Transverse colon (tissue), 4 donors: ENCODE measurements around the gene GPR107. TPM values are rescaled to one million over a fixed set of nuclear protein-coding genes. Genes with fewer than 3 reads are reported as not detected.

Source experiments
- DNase-seq: peaks from one replicate; pipeline ENCODE4 v3.0.0-alpha.2; 2019
- H3K27ac ChIP-seq, 4 donors: fragments of 200-600 bp; sonication (generic); 2 replicates each; pipeline ENCODE4 v1.5.1; 2016 to 2018; ENCODE audit warnings: inconsistent platforms in 4 of 4
- H3K27me3 ChIP-seq: fragments of 200-600 bp; sonication (generic); 2 replicates; pipeline ENCODE4 v1.5.1; 2017; ENCODE audit warnings: inconsistent platforms
- H3K36me3 ChIP-seq, 4 donors: fragments of 200-600 bp; sonication (generic); 2 replicates each; pipeline ENCODE4 v1.5.1; 2017 to 2019; ENCODE audit warnings: inconsistent platforms in 4 of 4
- H3K4me1 ChIP-seq, 4 donors: fragments of 200-600 bp; sonication (generic); 2 replicates each; pipeline ENCODE4 v1.5.1; 2017 to 2020; ENCODE audit warnings: inconsistent platforms in 4 of 4
- H3K4me3 ChIP-seq, 4 donors: fragments of 200-600 bp; sonication (generic); 1 replicate in 1 of 4; 2 replicates in 3 of 4; pipeline versions ENCODE4 v1.5.1 to v1.6.1; 2017 to 2019; ENCODE audit warnings: inconsistent platforms in 4 of 4
- H3K9me3 ChIP-seq, 2 donors: fragments of 200-600 bp; sonication (generic); 2 replicates each; pipeline ENCODE4 v1.5.1; 2017 to 2019; ENCODE audit warnings: inconsistent platforms in 2 of 2
- EP300 ChIP-seq: sonication (generic); formaldehyde crosslinking; IDR thresholded peaks from one replicate; pipeline ENCODE4 v1.6.1; 2017; ENCODE audit warnings: antibody characterized with exemption, low read depth
- POLR2A ChIP-seq: fragments of 450-650 bp; IDR thresholded peaks from one replicate; pipeline ENCODE4 v1.6.1; 2016; ENCODE audit warnings: antibody characterized with exemption, mild to moderate bottlenecking, moderate library complexity
- POLR2AphosphoS5 ChIP-seq, 3 donors: sonication (generic); formaldehyde crosslinking; IDR thresholded peaks; one replicate each; pipeline ENCODE4 v1.6.1; 2016; ENCODE audit warnings: antibody characterized with exemption in 3 of 3
- WGBS, 2 donors: methylation state at CpG; one replicate each; pipeline ENCODE4 v1.1.5; 2018; ENCODE audit warnings: low coverage in 1 of 2; 5-methylcytosine and 5-hydroxymethylcytosine counted together
- in situ Hi-C, 4 donors: fragments of 200-750 bp; cut with MboI; loops; one replicate each; pipeline versions ENCODE4 v1.15.0 to v1.15.1; 2017; ENCODE audit warnings: low sequenced_read_pairs in 3 of 4, low pct_ligation_motif_present in 1 of 4, low pct_unique_long_range_greater_than_20kb in 1 of 4
- intact Hi-C: fragments of 100-400 bp; cut with DNase I; formaldehyde crosslinking; loops from one replicate; pipeline ENCODE4 v1.15.1; 2023; ENCODE audit warnings: low total_unique reads
- total RNA-seq, 4 donors: library from RNA; depleted of rRNA; stranded (reverse); fragments of >200 nt; gene quantifications; one replicate each; pipeline ENCODE4 v1.1.0, GENCODE V29; 2016
- TF ChIP-seq, protein P1 (sequence below), 5 experiments: fragments of 200-600 bp in 3 of 5; fragments of 450-650 bp in 2 of 5; sonication (generic) in 3 of 5; IDR thresholded peaks; 1 replicate in 2 of 5; 2 replicates in 3 of 5; pipeline ENCODE4 v1.5.1; 2016 to 2017; ENCODE audit warnings: antibody characterized with exemption in 5 of 5, inconsistent platforms in 3 of 5, mild to moderate bottlenecking in 2 of 5, moderate library complexity in 1 of 5

The GPR107 gene
- total RNA-seq, 4 donors from 2014 or later, result 25.7 to 33.7 (median 32.7) TPM

DNA sequence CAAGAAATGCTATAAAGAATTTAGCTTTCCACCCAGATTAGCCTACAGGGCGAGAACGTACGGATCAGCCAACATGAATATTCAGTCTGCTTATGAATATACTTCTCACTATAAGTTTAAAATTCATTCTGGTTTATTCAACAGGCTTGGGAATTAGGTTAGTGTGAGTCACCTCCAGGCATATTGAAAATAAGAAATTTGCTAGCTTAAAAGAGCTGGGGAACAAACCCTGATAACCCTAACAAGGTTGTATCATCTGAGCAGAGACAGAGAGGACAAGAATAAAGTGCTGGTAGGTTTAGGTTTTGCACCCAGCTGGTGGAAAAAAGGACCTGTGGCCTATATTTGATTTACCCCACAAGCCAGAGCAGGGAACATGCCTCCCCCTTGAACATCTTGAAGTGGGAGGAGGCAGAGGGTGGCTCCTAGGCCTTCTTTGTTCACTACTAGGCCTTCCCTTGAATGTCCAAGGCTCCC, 23.0 kb upstream of the GPR107 start:
- no peak overlapping the region for H3K4me3 ChIP-seq
- intact Hi-C loops, result no loop called here
- no peak for DNase-seq
- TF ChIP-seq POLR2A, result no peak
- no peaks in the 10 kb centered on the region for H3K9me3 ChIP-seq
- peaks cover 18 to 92% (median 59%) of the 10 kb centered on the region in 4 donors for H3K4me1 ChIP-seq
- in situ Hi-C loops, result loop anchor here in 2 of 4 donors (25.0 kb wide), 1 partner anchor 143 kb away; no protein-coding TSS in a partner anchor
- H3K27ac ChIP-seq, result peak overlapping the region; percentile 37 to 80 (median 62)
- 74 to 76% methylated on average over 3 of the region's 3 CpGs for WGBS, 2 donors
- H3K27me3 ChIP-seq, result no peaks in the 10 kb centered on the region
- no peaks in the 10 kb centered on the region for H3K36me3 ChIP-seq

DNA sequence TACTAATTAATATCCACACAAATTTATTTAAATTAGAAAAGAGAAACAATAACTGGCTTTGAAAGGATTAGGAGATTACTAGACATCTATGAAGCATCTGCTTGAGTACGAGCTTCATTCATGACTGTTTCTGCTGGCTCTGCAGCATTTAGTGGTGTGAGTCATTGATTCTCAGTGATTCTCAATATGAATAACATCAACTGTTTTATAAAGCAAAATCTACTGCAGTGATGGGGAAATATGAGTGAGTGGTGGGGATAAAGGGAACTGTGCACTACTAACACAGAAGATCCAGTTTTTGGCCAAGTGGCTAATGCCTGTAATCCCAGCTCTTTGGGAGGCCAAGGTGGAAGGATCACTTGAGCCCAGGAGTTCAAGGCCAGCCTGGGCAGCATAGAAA, 19.1 kb upstream of the GPR107 start:
- H3K36me3 ChIP-seq, result no peaks in the 10 kb centered on the region
- H3K9me3 ChIP-seq, result no peaks in the 10 kb centered on the region
- in situ Hi-C loops (loop anchor here in 2 of 4 donors (25.0 kb wide), 1 partner anchor 147 kb away; no protein-coding TSS in a partner anchor), intact Hi-C loops (no loop called here)
- DNase-seq, result no peak
- WGBS, 2 donors, result 40 to 49% methylated on average over 1 of the region's 1 CpG
- H3K4me1 ChIP-seq, result peaks cover 9 to 81% (median 44%) of the 10 kb centered on the region in 4 donors
- no peaks in the 10 kb centered on the region for H3K27me3 ChIP-seq
- H3K4me3 ChIP-seq, result no peak overlapping the region
- peak overlapping the region; percentile 3 to 80 (median 52) for H3K27ac ChIP-seq
- TF ChIP-seq EP300 (no peak), POLR2A (no peak), POLR2AphosphoS5 (IDR thresholded peaks at IDR 0.05) (no peak)
- TF ChIP-seq, protein P1, sequence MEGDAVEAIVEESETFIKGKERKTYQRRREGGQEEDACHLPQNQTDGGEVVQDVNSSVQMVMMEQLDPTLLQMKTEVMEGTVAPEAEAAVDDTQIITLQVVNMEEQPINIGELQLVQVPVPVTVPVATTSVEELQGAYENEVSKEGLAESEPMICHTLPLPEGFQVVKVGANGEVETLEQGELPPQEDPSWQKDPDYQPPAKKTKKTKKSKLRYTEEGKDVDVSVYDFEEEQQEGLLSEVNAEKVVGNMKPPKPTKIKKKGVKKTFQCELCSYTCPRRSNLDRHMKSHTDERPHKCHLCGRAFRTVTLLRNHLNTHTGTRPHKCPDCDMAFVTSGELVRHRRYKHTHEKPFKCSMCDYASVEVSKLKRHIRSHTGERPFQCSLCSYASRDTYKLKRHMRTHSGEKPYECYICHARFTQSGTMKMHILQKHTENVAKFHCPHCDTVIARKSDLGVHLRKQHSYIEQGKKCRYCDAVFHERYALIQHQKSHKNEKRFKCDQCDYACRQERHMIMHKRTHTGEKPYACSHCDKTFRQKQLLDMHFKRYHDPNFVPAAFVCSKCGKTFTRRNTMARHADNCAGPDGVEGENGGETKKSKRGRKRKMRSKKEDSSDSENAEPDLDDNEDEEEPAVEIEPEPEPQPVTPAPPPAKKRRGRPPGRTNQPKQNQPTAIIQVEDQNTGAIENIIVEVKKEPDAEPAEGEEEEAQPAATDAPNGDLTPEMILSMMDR (IDR thresholded peaks at IDR 0.05), result no peak

DNA sequence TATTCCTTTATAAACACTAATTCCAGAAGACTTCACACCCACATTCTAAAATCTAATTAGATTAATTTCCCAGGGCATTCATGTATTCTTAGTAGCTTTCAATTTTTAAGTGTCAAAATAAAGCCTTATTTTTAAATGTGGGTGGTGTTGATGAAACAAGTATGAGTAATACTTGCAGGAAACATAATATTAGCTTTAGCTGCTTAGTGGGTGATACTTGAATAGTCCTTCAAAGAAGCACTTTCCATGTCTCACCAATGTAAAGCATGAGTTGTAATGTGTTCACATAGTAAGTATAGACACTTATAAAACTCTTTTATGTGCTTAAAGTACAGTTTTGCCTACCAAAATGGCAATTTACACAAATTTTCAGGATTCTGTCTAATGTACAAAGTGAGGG, 17.6 kb upstream of the GPR107 start:
- peaks cover 5 to 74% (median 37%) of the 10 kb centered on the region in 4 donors for H3K4me1 ChIP-seq
- peak overlapping the region; percentile 53 to 100 (median 56) for H3K27ac ChIP-seq
- in situ Hi-C loops, result loop anchor here in 2 of 4 donors (25.0 kb wide), 1 partner anchor 149 kb away; no protein-coding TSS in a partner anchor
- no peak overlapping the region for H3K4me3 ChIP-seq
- no peak for DNase-seq
- H3K36me3 ChIP-seq, result no peaks in the 10 kb centered on the region
- no peaks in the 10 kb centered on the region for H3K27me3 ChIP-seq
- intact Hi-C loops, result no loop called here
- no peak for TF ChIP-seq POLR2A
- no peaks in the 10 kb centered on the region for H3K9me3 ChIP-seq

DNA sequence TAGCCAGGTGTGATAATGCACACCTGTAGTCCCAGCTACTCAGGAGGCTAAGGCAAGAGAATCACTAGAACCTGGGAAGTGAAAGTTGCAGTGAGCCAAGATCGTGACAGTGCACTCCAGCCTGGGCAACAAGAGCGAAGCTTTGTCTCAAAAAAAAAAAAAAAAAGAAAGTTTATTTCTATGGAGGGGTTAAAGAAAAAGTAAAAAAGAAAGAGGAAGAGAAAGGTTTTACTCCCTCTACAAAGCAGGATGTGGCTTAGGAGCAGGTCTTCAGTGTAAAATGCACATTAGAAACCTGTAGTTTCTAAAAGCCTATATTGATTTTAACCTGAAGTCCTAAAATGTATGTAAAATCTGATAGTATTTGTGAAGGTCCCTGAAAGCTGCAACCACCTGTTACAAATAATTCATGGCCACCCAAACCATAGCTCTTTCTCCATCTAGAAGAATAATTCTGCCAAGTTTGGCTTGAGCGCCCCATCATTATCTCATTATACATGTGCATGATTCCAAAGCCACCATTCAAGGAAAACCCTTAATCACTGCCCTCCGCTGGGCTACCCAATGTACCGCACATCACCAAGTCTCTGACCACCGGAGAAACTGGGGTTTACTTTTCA, 14.1 kb upstream of the GPR107 start:
- Histone ChIP-seq H3K36me3 (no peaks in the 10 kb centered on the region), H3K4me1 (peaks cover 8 to 61% (median 30%) of the 10 kb centered on the region in 4 donors), H3K27me3 (no peaks in the 10 kb centered on the region), H3K4me3 (peak overlapping the region in 2 of 4 donors; percentile 5 to 72), H3K27ac (peak overlapping the region; percentile 92 to 100 (median 97)), H3K9me3 (no peaks in the 10 kb centered on the region)
- TF ChIP-seq EP300, result no peak
- TF ChIP-seq POLR2AphosphoS5 (IDR thresholded peaks at IDR 0.05), result no peak
- TF ChIP-seq, protein P1 (IDR thresholded peaks at IDR 0.05), result no peak
- intact Hi-C loops, result loop anchor here (5.0 kb wide), 1 partner anchor 92 kb away; no protein-coding TSS in a partner anchor
- 52 to 59% methylated on average over 4 to 6 of the region's 6 CpGs for WGBS, 2 donors
- in situ Hi-C loops, result loop anchor here in 3 of 4 donors (10.0 to 25.0 kb wide), 2 partner anchors 145 to 152 kb away; no protein-coding TSS in a partner anchor
- DNase-seq, result no peak

DNA sequence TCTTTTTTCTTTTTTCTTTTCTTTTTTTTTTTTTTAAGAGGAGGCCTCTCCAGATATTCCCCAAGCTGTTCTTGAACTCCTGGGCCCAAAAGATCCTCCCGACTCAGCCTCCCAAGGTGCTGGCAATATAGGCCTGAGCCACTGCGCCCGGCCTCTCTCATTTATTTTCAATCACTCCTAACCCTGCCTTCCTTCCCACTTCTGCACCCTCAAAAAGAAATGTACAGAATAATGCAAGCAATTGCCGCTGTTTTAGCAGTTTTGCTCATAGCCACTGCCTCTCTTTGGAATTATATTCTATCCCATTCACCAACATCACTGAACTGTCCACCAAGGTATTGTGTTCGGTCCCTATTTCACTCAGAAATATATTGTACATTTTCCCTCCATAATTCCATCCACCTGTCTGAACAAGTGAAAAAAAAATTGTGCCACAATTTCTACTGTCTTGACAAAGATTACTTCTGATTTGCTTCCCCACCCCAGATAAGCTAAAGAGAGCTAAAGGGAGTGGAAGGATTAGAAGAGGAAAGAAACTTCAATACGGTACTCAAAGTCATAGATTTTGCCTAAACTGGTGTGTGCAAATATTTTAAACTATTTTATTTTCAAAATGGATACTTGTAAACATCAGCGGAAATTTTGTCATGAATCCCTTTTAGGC, 12.6 kb upstream of the GPR107 start:
- WGBS, 2 donors, result 41 to 45% methylated on average over 7 of the region's 7 CpGs
- in situ Hi-C loops, result loop anchor here in 3 of 4 donors (10.0 to 25.0 kb wide), 2 partner anchors 146 to 154 kb away; no protein-coding TSS in a partner anchor
- peak overlapping the region; percentile 92 to 100 (median 97) for H3K27ac ChIP-seq

More for the DNA sequence above, 12.6 kb upstream of the GPR107 start:
- TF ChIP-seq POLR2AphosphoS5 (IDR thresholded peaks at IDR 0.05) (no peak), EP300 (no peak), POLR2A (no peak)
- TF ChIP-seq, protein P1 (IDR thresholded peaks at IDR 0.05), result no peak
- Histone ChIP-seq H3K36me3 (no peaks in the 10 kb centered on the region), H3K27me3 (no peaks in the 10 kb centered on the region), H3K9me3 (no peaks in the 10 kb centered on the region), H3K4me3 (peak overlapping the region in 3 of 4 donors; percentile 72 to 99 (median 77)), H3K4me1 (peaks cover 17 to 62% (median 34%) of the 10 kb centered on the region in 4 donors)
- intact Hi-C loops, result loop anchor here (5.0 kb wide), 1 partner anchor 94 kb away; no protein-coding TSS in a partner anchor
- DNase-seq, result no peak
